A549 treated with RU486 at 1 μM for 4 hours (cell line): Measurements from ENCODE around the gene KRT75. TPM values are rescaled to one million over a fixed set of nuclear protein-coding genes. Genes with fewer than 3 reads are reported as not detected.

Experiments used
- total RNA-seq: library from RNA; stranded (reverse); fragments of 200-300 nt; extraction: Qiagen RNA extraction; gene quantifications from 5 replicates; pipeline ENCODE4 v1.2.3, GENCODE V29; 2022; ENCODE audit warnings: low read depth

The KRT75 gene
- total RNA-seq, result 0.11 to 0.35 TPM (median 0.24 TPM) in 5 replicates

DNA sequence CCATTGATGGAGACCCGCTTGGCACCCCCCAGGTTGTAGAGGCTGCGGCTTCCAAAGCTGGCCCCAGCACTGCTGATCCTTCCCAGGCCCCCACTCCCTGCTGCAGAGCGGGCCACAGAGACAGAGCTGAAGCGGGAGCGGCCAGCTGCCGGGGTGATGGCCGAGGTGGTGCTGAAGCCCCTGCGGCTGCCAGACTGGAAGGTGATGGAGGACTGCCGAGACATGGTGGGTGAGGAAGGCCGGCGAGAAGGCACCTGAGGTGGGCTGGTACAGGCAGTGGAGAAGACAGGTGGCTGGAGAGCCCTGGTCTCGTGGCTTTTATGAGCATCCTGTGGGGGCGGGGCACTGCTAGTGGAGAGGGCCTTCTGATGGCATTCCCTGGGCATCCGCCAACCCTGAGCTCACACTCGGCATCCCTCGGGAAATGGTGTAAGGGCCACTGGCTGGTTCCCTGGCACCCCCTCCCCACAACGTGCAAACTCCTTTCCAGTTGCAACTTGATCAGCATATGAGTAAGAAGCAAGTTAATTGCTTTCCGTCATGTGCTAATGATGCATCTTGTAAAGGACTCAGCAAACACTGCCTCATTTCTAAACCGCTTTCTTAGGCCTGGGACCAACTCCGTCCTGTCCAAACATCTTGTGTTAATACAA, at the start of gene KRT75:
TSS of gene KRT75 (minus strand) at position 291 of the 653 bp plus-strand sequence. CDS start at position 224, 67 bp downstream.

GRCh38 chr12:52473768-52474167, 39.6 kb upstream of the KRT75 start, which contains the start of gene KRT6C:
KRT6C (minus strand) TSS chr12:52473805; CDS start chr12:52473737, 68 bp downstream.

GRCh38 chr12:52452101-52452500, 17.9 kb upstream of the KRT75 start, which contains the start of gene KRT6B:
KRT6B (minus strand) TSS chr12:52452146; CDS start chr12:52452078, 68 bp downstream.

DNA sequence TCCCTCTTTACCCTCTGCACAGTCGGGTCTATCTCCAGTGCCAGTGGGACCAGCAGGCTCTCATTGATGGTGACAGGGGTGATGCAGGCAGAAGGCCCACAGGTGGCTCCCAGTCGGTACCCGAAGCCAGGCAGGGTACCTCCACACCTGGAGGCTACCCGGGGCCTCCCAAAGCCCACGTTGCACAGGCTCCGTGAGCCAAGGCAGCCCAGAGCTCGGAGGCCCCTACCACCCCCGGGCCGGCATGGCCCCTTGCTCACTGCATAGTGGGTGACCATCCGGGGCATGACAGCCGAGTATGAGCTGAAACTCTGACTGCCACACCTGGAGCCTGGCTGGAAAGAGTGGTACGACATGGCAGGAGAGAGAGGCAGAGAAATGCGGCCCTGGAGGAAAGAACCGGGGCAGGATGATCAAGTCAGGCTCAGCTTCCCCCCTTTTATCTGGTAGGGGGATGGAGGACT, 28.2 kb downstream of the KRT75 start, which contains the start of gene KRT82:
TSS of gene KRT82 (minus strand) at position 414 of the 464 bp plus-strand sequence. CDS start at position 356, 58 bp downstream.

DNA sequence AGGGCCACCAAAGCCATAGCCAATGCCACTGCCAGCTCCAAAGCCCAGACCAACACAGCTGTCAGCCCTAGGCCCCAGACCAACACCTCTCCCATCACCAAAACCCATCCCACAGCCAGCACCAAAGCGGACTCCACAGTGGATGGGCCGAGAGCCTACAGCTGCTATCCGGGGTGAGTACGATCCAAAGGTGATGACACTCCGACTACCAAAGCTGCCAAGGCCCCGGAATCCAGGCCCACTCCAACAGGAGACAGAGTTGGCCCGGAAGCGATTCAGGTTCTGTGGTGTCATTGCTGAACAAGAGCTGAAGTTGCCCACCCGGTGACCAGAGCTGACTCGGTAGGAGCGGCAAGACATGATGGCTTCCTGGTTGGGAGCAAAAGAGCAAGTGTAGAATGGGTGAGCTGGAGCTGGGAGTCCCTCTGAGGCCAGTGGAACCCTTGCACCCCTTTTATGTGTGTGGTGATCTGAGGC, 48.9 kb downstream of the KRT75 start, which contains the start of gene KRT84:
TSS of gene KRT84 (minus strand) at position 427 of the 477 bp plus-strand sequence. CDS start at position 360, 67 bp downstream.

Other genes with a start within 250 kb of the KRT75 start
- gene KRT80, start 242.4 kb downstream of the KRT75 start, total RNA-seq, result 46.7 to 71.8 TPM (median 60.6 TPM) in 5 replicates
- gene KRT7, start 201.1 kb downstream of the KRT75 start, total RNA-seq, result 3,887 to 4,969 TPM (median 4,700 TPM) in 5 replicates
- 20.5 to 62.5 TPM (median 45.1 TPM) in 5 replicates for gene KRT86, start 159.7 kb downstream of the KRT75 start, total RNA-seq
- 2,796 to 3,933 TPM (median 3,447 TPM) in 5 replicates for gene KRT81, start 142.8 kb downstream of the KRT75 start, total RNA-seq
- 2.5 to 6.9 TPM (median 5.9 TPM) in 5 replicates for gene KRT83, start 113.0 kb downstream of the KRT75 start, total RNA-seq
- gene KRT85, start 66.9 kb downstream of the KRT75 start, total RNA-seq, result 0.12 TPM in 1 of 5 replicates, not detected in the others
- gene KRT84, start 48.7 kb downstream of the KRT75 start, total RNA-seq, result not detected in 5 replicates
- gene KRT82, start 28.0 kb downstream of the KRT75 start, total RNA-seq, result not detected in 5 replicates
- not detected in 5 replicates for gene KRT6B, start 17.8 kb upstream of the KRT75 start, total RNA-seq
- not detected in 5 replicates for gene KRT6C, start 39.4 kb upstream of the KRT75 start, total RNA-seq
- 0.64 to 0.95 TPM (median 0.94 TPM) in 5 replicates for gene KRT6A, start 58.9 kb upstream of the KRT75 start, total RNA-seq
- gene KRT5, start 86.0 kb upstream of the KRT75 start, total RNA-seq, result 0.54 to 0.61 TPM in 2 of 5 replicates, not detected in the others
- not detected in 5 replicates for gene KRT71, start 118.8 kb upstream of the KRT75 start, total RNA-seq
- gene KRT74, start 139.5 kb upstream of the KRT75 start, total RNA-seq, result not detected in 5 replicates
- not detected in 5 replicates for gene KRT72, start 167.1 kb upstream of the KRT75 start, total RNA-seq
- gene KRT73, start 184.2 kb upstream of the KRT75 start, total RNA-seq, result not detected in 5 replicates
- 0.05 TPM in 1 of 5 replicates, not detected in the others for gene KRT2, start 217.8 kb upstream of the KRT75 start, total RNA-seq
- not detected in 5 replicates for gene KRT1, start 246.0 kb upstream of the KRT75 start, total RNA-seq